Stimulated activated naive CD8-positive, alpha-beta T cell treated with anti-CD3 and anti-CD28 coated beads, Interleukin-15, Interleukin-2, amounts not matched to agents 100 U/mL and 50 U/mL, for 24 hours (primary cell): Measurements from ENCODE around the gene APBA1.
"Not testable (repeated sequence)": the region's sequence is repeated elsewhere in the genome, so short reads cannot be mapped to it uniquely, and the experiment has no call there.

Experiments used
- ATAC-seq: fragments of 150-1000 bp; cut with Tn5 transposase; one replicate; pipeline ENCODE4 v1.10.0; 2021
- DNase-seq: peaks from one replicate; pipeline ENCODE4 v3.0.0; 2021

The APBA1 gene

GRCh38 chr9:69442486-69442885, 229.7 kb downstream of the APBA1 start:
- no peak for ATAC-seq
- no peak for DNase-seq

- ATAC-seq, DNase-seq: not testable (repeated sequence)
Measured at GRCh38 chr9:69440254-69440955, 231.8 kb downstream of the APBA1 start.

- ATAC-seq, DNase-seq: not testable (repeated sequence)
Measured at GRCh38 chr9:69439654-69440053, 232.5 kb downstream of the APBA1 start.

- no peak for ATAC-seq
- DNase-seq: no peak
Measured at GRCh38 chr9:69433968-69434367, 238.2 kb downstream of the APBA1 start.

GRCh38 chr9:69433392-69433791, 238.8 kb downstream of the APBA1 start:
- DNase-seq (no peak), ATAC-seq (no peak)

- ATAC-seq: no peak
- DNase-seq: no peak
Measured at GRCh38 chr9:69432623-69433022, 239.5 kb downstream of the APBA1 start.

- ATAC-seq (peak; percentile 53), DNase-seq (no peak)
Measured at GRCh38 chr9:69431777-69432176, 240.4 kb downstream of the APBA1 start.

GRCh38 chr9:69431203-69431602, 241.0 kb downstream of the APBA1 start:
- no peak for DNase-seq
- ATAC-seq: no peak

GRCh38 chr9:69430206-69430605, 242.0 kb downstream of the APBA1 start:
- DNase-seq: no peak
- ATAC-seq: no peak

- ATAC-seq: no peak
- DNase-seq: no peak
Measured at GRCh38 chr9:69429281-69429680, 242.9 kb downstream of the APBA1 start.

GRCh38 chr9:69428017-69428785, 244.0 kb downstream of the APBA1 start:
- no peak for ATAC-seq
- DNase-seq: no peak

- DNase-seq: no peak
- no peak for ATAC-seq
Measured at GRCh38 chr9:69427286-69427685, 244.9 kb downstream of the APBA1 start.

GRCh38 chr9:69425136-69425801, 246.9 kb downstream of the APBA1 start:
- DNase-seq (no peak), ATAC-seq (no peak)

- ATAC-seq (peak; percentile 19), DNase-seq (peak; percentile 42)
Measured at GRCh38 chr9:69421908-69422801, 250.0 kb downstream of the APBA1 start.

- ATAC-seq (no peak), DNase-seq (no peak)
Measured at GRCh38 chr9:69420611-69421270, 251.4 kb downstream of the APBA1 start.

GRCh38 chr9:69412741-69413150, 259.4 kb downstream of the APBA1 start:
- no peak for ATAC-seq
- peak; percentile 13 for DNase-seq

GRCh38 chr9:69411931-69412740, 260.0 kb downstream of the APBA1 start:
- DNase-seq (no peak), ATAC-seq (no peak)

- DNase-seq (no peak), ATAC-seq (no peak)
Measured at GRCh38 chr9:69411246-69411645, 260.9 kb downstream of the APBA1 start.

GRCh38 chr9:69409936-69410335, 262.2 kb downstream of the APBA1 start:
- DNase-seq, ATAC-seq: not testable (repeated sequence)

GRCh38 chr9:69400470-69400869, 271.7 kb downstream of the APBA1 start:
- ATAC-seq (no peak), DNase-seq (no peak)
